ENCODE measurements around the gene IL17RD. TPM values are rescaled to one million over a fixed set of nuclear protein-coding genes. Genes with fewer than 3 reads are reported as not detected.

The IL17RD gene
- total and polyA plus RNA-seq, 2 donors (not counting 1 experiment from before 2014, with no cell fraction given) = 0.05 TPM; not detected in 1

GRCh38 chr3:57160076-57160764 is 4.9 kb downstream of the IL17RD start:
- H3K27ac ChIP-seq (ENCODE audit: low read length in 2 of 2) = no peak overlapping the region
- no peaks in the 10 kb centered on the region for H3K79me2 ChIP-seq (ENCODE audit: control insufficient read depth, insufficient read depth, low read length)
- no peak overlapping the region for H3K9ac ChIP-seq (ENCODE audit: low read length)
- intact Hi-C loops (cut with micrococcal nuclease) = loop anchor here (10.0 kb wide), 1 partner anchor 845 kb away; the partner anchor contains the start of gene FLNB
- no peak for ATAC-seq (ENCODE audit: low read depth)
- ChIA-PET POLR2A (interaction anchor here (0.6 kb wide), 1 partner anchor 471 kb away, joined by 8 read pairs; no protein-coding TSS in a partner anchor), CTCF (interaction anchor here (0.7 to 1.9 kb wide), 3 partner anchors 9 to 458 kb away, joined by 3 to 13 read pairs (median 3); no protein-coding TSS in a partner anchor)
- H3K4me3 Mint-ChIP-seq = no peak overlapping the region
- H3K36me3 ChIP-seq (replicated peaks in 1 of 2; ENCODE audit: control extremely low read depth in 1 of 2, control insufficient read depth in 1 of 2, extremely low read depth in 1 of 2, insufficient read depth in 2 of 2, low read length in 1 of 2) = no peaks in the 10 kb centered on the region
- H3K27ac Mint-ChIP-seq = no peak overlapping the region
- no peaks in the 10 kb centered on the region for H3K9me3 Mint-ChIP-seq (ENCODE audit: insufficient read depth)
- peaks cover 55% of the 10 kb centered on the region for H3K27me3 Mint-ChIP-seq
- no peak overlapping the region for H3K4me2 ChIP-seq (replicated peaks; ENCODE audit: low read depth, low read length, poor library complexity, severe bottlenecking)
- no peaks in the 10 kb centered on the region for H4K20me1 ChIP-seq (ENCODE audit: control insufficient read depth, insufficient read depth, low read length, poor library complexity, severe bottlenecking)
- H3K4me1 Mint-ChIP-seq = peaks cover 12% of the 10 kb centered on the region
- H3K4me1 ChIP-seq (ENCODE audit: control insufficient read depth in 2 of 2, insufficient read depth in 2 of 2, low read length in 2 of 2) = peaks cover 17 to 20% of the 10 kb centered on the region in 2 donors
- TF ChIP-seq, protein P1, sequence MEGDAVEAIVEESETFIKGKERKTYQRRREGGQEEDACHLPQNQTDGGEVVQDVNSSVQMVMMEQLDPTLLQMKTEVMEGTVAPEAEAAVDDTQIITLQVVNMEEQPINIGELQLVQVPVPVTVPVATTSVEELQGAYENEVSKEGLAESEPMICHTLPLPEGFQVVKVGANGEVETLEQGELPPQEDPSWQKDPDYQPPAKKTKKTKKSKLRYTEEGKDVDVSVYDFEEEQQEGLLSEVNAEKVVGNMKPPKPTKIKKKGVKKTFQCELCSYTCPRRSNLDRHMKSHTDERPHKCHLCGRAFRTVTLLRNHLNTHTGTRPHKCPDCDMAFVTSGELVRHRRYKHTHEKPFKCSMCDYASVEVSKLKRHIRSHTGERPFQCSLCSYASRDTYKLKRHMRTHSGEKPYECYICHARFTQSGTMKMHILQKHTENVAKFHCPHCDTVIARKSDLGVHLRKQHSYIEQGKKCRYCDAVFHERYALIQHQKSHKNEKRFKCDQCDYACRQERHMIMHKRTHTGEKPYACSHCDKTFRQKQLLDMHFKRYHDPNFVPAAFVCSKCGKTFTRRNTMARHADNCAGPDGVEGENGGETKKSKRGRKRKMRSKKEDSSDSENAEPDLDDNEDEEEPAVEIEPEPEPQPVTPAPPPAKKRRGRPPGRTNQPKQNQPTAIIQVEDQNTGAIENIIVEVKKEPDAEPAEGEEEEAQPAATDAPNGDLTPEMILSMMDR (IDR thresholded peaks at IDR 0.05) = no peak
- no peak for TF ChIP-seq EZH2 (IDR thresholded peaks at IDR 0.05; ENCODE audit: borderline replicate concordance, insufficient read depth, low read depth, low read length, poor library complexity, severe bottlenecking)
- H3K27me3 ChIP-seq (replicated peaks in 1 of 4; ENCODE audit: control extremely low read depth in 1 of 4, control insufficient read depth in 3 of 4, insufficient read depth in 4 of 4, low read length in 3 of 4) = peaks cover 0 to 55% (median 26%) of the 10 kb centered on the region in 4 experiments
- no peak overlapping the region for H2AFZ ChIP-seq (ENCODE audit: insufficient read depth, low read depth, low read length, poor library complexity, severe bottlenecking)
- peaks cover 0 to 4% (median 0%) of the 10 kb centered on the region in 3 donors for H3K9me3 ChIP-seq (ENCODE audit: control extremely low read depth in 1 of 3, control insufficient read depth in 2 of 3, insufficient read depth in 1 of 3, low read length in 2 of 3)
- 68% methylated on average over 8 of the region's 8 CpGs for WGBS (ENCODE audit: insufficient coverage)
- no peak for DNase-seq
- H3K4me3 ChIP-seq (ENCODE audit: control extremely low read depth in 1 of 5, extremely low read depth in 1 of 5, insufficient read depth in 1 of 5, low read depth in 2 of 5, low read length in 4 of 5) = no peak overlapping the region

Measured in B cell (primary cell).